Liver (tissue), 3 donors: ENCODE results near the gene EP400.

ENCODE experiments used
- ATF3 ChIP-seq: IDR thresholded peaks from 2 replicates; pipeline ENCODE4 v1.6.1; 2016; ENCODE audit warnings: antibody characterized with exemption
- CTCF ChIP-seq: fragments of 150-350 bp; IDR thresholded peaks from 2 replicates; pipeline ENCODE4 v1.5.1; 2017; ENCODE audit warnings: improper control_type of control experiment, low read depth, low read length; ENCODE audit not compliant: missing input control
- EGR1 ChIP-seq, 2 donors: IDR thresholded peaks; 2 replicates each; pipeline ENCODE4 v1.6.1; 2016 to 2018; ENCODE audit warnings: antibody characterized with exemption in 2 of 2, low read depth in 2 of 2
- FOXA1 ChIP-seq: IDR thresholded peaks from 2 replicates; pipeline ENCODE4 v1.6.1; 2016; ENCODE audit warnings: antibody characterized with exemption
- HNF4G ChIP-seq: IDR thresholded peaks from 2 replicates; pipeline ENCODE4 v1.6.1; 2016; ENCODE audit warnings: antibody characterized with exemption
- JUND ChIP-seq, 2 donors: IDR thresholded peaks; 2 replicates each; pipeline ENCODE4 v1.6.1; 2016; ENCODE audit warnings: antibody characterized with exemption in 2 of 2
- RAD21 ChIP-seq, 2 donors: IDR thresholded peaks; 2 replicates each; pipeline ENCODE4 v1.6.1; 2016; ENCODE audit warnings: antibody characterized with exemption in 2 of 2, mild to moderate bottlenecking in 2 of 2
- REST ChIP-seq: IDR thresholded peaks from 2 replicates; pipeline ENCODE4 v1.6.1; 2016; ENCODE audit warnings: antibody characterized with exemption, mild to moderate bottlenecking
- TAF1 ChIP-seq: conservative IDR thresholded peaks from 2 replicates; pipeline ENCODE4 v1.6.1; 2016; ENCODE audit warnings: antibody characterized with exemption, mild to moderate bottlenecking
- YY1 ChIP-seq: IDR thresholded peaks from 2 replicates; pipeline ENCODE4 v1.6.1; 2016; ENCODE audit warnings: antibody characterized with exemption, mild to moderate bottlenecking
- donor health status: healthy.
- donor health status: healthy.

- TF ChIP-seq CTCF (no peak), TAF1 (no peak), REST (no peak), RAD21 (IDR thresholded peaks at IDR 0.05) (no peak), YY1 (no peak), HNF4G (no peak), FOXA1 (no peak), EGR1 (IDR thresholded peaks at IDR 0.05; ENCODE audit: low read depth in 2 of 2) (no peak), ATF3 (no peak), JUND (IDR thresholded peaks at IDR 0.05) (no peak)
Measured at GRCh38 chr12:131941116-131941986, 8.4 kb upstream of the EP400 start.
